Liver (tissue), 9 donors: ENCODE results near the gene ITGA2. TPM values are rescaled to one million over a fixed set of nuclear protein-coding genes. Genes with fewer than 3 reads are reported as not detected.

Source experiments
- DNase-seq: peaks from one replicate; pipeline ENCODE4 v3.0.0-alpha.2; 2017; ENCODE audit warnings: low spot score
- H3K27ac ChIP-seq, 2 donors: one replicate each; pipeline ENCODE4 v1.7.0; 2013; ENCODE audit warnings: inconsistent platforms in 2 of 2, low read length in 2 of 2, control low read depth in 1 of 2, low read depth in 1 of 2, mild to moderate bottlenecking in 1 of 2
- H3K27me3 ChIP-seq, 4 donors: one replicate each; pipeline versions ENCODE4 v1.6.1 to v1.7.0; 2013; ENCODE audit warnings: low read length in 3 of 4, inconsistent platforms in 1 of 4, mild to moderate bottlenecking in 1 of 4, moderate library complexity in 1 of 4; ENCODE audit not compliant: control insufficient read depth in 4 of 4, insufficient read depth in 4 of 4
- H3K36me3 ChIP-seq, 4 donors: one replicate each; pipeline versions ENCODE4 v1.6.1 to v1.7.0; 2013; ENCODE audit warnings: low read length in 3 of 4, mild to moderate bottlenecking in 3 of 4, low read depth in 1 of 4, moderate library complexity in 1 of 4; ENCODE audit not compliant: control insufficient read depth in 4 of 4, insufficient read depth in 3 of 4
- H3K4me1 ChIP-seq, 4 donors: one replicate each; pipeline versions ENCODE4 v1.6.1 to v1.7.0; 2013; ENCODE audit warnings: low read length in 3 of 4, mild to moderate bottlenecking in 3 of 4, moderate library complexity in 1 of 4; ENCODE audit not compliant: control insufficient read depth in 4 of 4, insufficient read depth in 4 of 4
- H3K4me3 ChIP-seq, 3 donors: one replicate each; pipeline versions ENCODE4 v1.6.1 to v1.7.0; 2013; ENCODE audit warnings: low read length in 3 of 3, control low read depth in 1 of 3, low read depth in 1 of 3, mild to moderate bottlenecking in 1 of 3
- H3K9ac ChIP-seq, 2 donors: one replicate each; pipeline ENCODE4 v1.7.0; 2013; ENCODE audit warnings: low read length in 2 of 2, mild to moderate bottlenecking in 2 of 2, moderate library complexity in 2 of 2, control low read depth in 1 of 2, low read depth in 1 of 2
- H3K9me3 ChIP-seq, 4 donors: one replicate each; pipeline versions ENCODE4 v1.6.1 to v1.7.0; 2013; ENCODE audit warnings: low read length in 3 of 4; ENCODE audit not compliant: control insufficient read depth in 4 of 4
- EGR1 ChIP-seq, 2 donors: IDR thresholded peaks; 2 replicates each; pipeline ENCODE4 v1.6.1; 2016 to 2018; ENCODE audit warnings: antibody characterized with exemption in 2 of 2, low read depth in 2 of 2
- FOXA1 ChIP-seq: IDR thresholded peaks from 2 replicates; pipeline ENCODE4 v1.6.1; 2016; ENCODE audit warnings: antibody characterized with exemption
- FOXA2 ChIP-seq: IDR thresholded peaks from 2 replicates; pipeline ENCODE4 v1.6.1; 2016; ENCODE audit warnings: antibody characterized with exemption
- GABPA ChIP-seq, 2 donors: IDR thresholded peaks in 1 of 2; conservative IDR thresholded peaks in 1 of 2; 2 replicates each; pipeline ENCODE4 v1.6.1; 2016; ENCODE audit warnings: antibody characterized with exemption in 2 of 2, mild to moderate bottlenecking in 1 of 2, moderate library complexity in 1 of 2
- HNF4A ChIP-seq, 2 donors: conservative IDR thresholded peaks; 2 replicates each; pipeline ENCODE4 v1.6.1; 2016; ENCODE audit warnings: antibody characterized with exemption in 2 of 2, mild to moderate bottlenecking in 2 of 2
- HNF4G ChIP-seq: IDR thresholded peaks from 2 replicates; pipeline ENCODE4 v1.6.1; 2016; ENCODE audit warnings: antibody characterized with exemption
- JUND ChIP-seq, 2 donors: IDR thresholded peaks; 2 replicates each; pipeline ENCODE4 v1.6.1; 2016; ENCODE audit warnings: antibody characterized with exemption in 2 of 2
- RAD21 ChIP-seq, 2 donors: IDR thresholded peaks; 2 replicates each; pipeline ENCODE4 v1.6.1; 2016; ENCODE audit warnings: antibody characterized with exemption in 2 of 2, mild to moderate bottlenecking in 2 of 2
- RXRA ChIP-seq, 2 donors: IDR thresholded peaks; 2 replicates each; pipeline ENCODE4 v1.6.1; 2017 to 2018; ENCODE audit warnings: antibody characterized with exemption in 2 of 2, mild to moderate bottlenecking in 1 of 2
- SP1 ChIP-seq: IDR thresholded peaks from 2 replicates; pipeline ENCODE4 v1.6.1; 2018; ENCODE audit warnings: antibody characterized with exemption, mild to moderate bottlenecking
- TAF1 ChIP-seq: conservative IDR thresholded peaks from 2 replicates; pipeline ENCODE4 v1.6.1; 2016; ENCODE audit warnings: antibody characterized with exemption, mild to moderate bottlenecking
- YY1 ChIP-seq: IDR thresholded peaks from 2 replicates; pipeline ENCODE4 v1.6.1; 2016; ENCODE audit warnings: antibody characterized with exemption, mild to moderate bottlenecking
- WGBS: extraction: QIAGEN DNeasy Blood & Tissue Kit; methylation state at CpG from one replicate; pipeline ENCODE4 v1.1.7; 2013; 5-methylcytosine and 5-hydroxymethylcytosine counted together
- polyA plus RNA-seq, 2 donors: library from polyadenylated mRNA; stranded (reverse) in 1 of 2; unstranded in 1 of 2; fragments of 200-250 nt in 1 of 2; fragments of >200 nt in 1 of 2; fragmentation: Nextera tagmentation in 1 of 2; extraction: Ambion mirVana in 1 of 2; gene quantifications; one replicate each; pipeline versions ENCODE4 v1.2.1 to v1.2.3, GENCODE V29; 2013 to 2015
- total RNA-seq, 2 donors: library from RNA; depleted of rRNA; stranded (reverse); fragments of >200 nt; gene quantifications; one replicate each; pipeline ENCODE4 v1.2.3, GENCODE V29; 2014
- TF ChIP-seq, protein P1 (sequence below): IDR thresholded peaks from 2 replicates; pipeline ENCODE4 v1.6.1; 2016; ENCODE audit warnings: antibody characterized with exemption, mild to moderate bottlenecking
- TF ChIP-seq, protein P2 (sequence below): IDR thresholded peaks from 2 replicates; pipeline ENCODE4 v1.6.1; 2016; ENCODE audit warnings: antibody characterized with exemption
- TF ChIP-seq, protein P3 (sequence below): IDR thresholded peaks from 2 replicates; pipeline ENCODE4 v1.6.1; 2016; ENCODE audit warnings: antibody characterized with exemption
- TF ChIP-seq, protein P4 (sequence below): fragments of 150-350 bp; IDR thresholded peaks from 2 replicates; pipeline ENCODE4 v1.5.1; 2017; ENCODE audit warnings: improper control_type of control experiment, low read depth, low read length; ENCODE audit not compliant: missing input control
- donor health status: healthy.
- donor health status: healthy.
- donor health status: healthy.
- donor health status: healthy.
- donor health status: healthy.

ITGA2 gene
- total and polyA plus RNA-seq, 4 donors, result 0.12 to 0.61 (median 0.33) TPM

DNA sequence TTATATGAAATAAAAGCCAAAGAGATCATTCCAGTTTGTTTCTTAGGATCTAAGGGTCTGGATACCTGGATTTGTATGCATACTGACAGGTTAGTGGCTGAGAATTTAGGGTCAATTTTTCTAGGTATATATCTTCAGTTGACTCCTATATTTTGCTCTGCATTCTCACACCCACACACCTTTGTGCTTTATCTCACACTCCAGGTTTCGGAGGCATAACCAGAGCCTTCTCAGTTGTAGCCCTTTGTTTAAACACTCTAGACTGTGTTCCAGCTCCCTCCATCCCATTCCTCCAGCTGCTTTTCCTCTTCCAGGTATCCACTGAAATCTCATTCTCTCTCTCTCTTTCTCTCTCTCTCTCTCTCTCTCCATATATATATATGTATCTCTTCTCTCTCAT is 131.0 kb downstream of the ITGA2 start:
- H3K4me1 ChIP-seq, result peaks cover 0 to 5% (median 1%) of the 10 kb centered on the region in 4 donors
- H3K4me3 ChIP-seq, result no peak overlapping the region
- 100% methylated on average over 1 of the region's 1 CpG for WGBS
- no peak for DNase-seq
- no peaks in the 10 kb centered on the region for H3K9me3 ChIP-seq
- H3K36me3 ChIP-seq, result no peaks in the 10 kb centered on the region
- H3K27me3 ChIP-seq, result no peaks in the 10 kb centered on the region
- no peak overlapping the region for H3K27ac ChIP-seq
- H3K9ac ChIP-seq, result no peak overlapping the region
- TF ChIP-seq JUND (IDR thresholded peaks at IDR 0.05) (no peak), GABPA (IDR thresholded peaks at IDR 0.05 in 1 of 2, conservative IDR thresholded peaks at IDR 0.05 in 1 of 2) (no peak), TAF1 (no peak), RXRA (IDR thresholded peaks at IDR 0.05) (no peak), HNF4A (conservative IDR thresholded peaks at IDR 0.05) (no peak), SP1 (no peak), YY1 (no peak), FOXA2 (no peak), EGR1 (IDR thresholded peaks at IDR 0.05; ENCODE audit: low read depth in 2 of 2) (no peak)
- TF ChIP-seq, protein P1, sequence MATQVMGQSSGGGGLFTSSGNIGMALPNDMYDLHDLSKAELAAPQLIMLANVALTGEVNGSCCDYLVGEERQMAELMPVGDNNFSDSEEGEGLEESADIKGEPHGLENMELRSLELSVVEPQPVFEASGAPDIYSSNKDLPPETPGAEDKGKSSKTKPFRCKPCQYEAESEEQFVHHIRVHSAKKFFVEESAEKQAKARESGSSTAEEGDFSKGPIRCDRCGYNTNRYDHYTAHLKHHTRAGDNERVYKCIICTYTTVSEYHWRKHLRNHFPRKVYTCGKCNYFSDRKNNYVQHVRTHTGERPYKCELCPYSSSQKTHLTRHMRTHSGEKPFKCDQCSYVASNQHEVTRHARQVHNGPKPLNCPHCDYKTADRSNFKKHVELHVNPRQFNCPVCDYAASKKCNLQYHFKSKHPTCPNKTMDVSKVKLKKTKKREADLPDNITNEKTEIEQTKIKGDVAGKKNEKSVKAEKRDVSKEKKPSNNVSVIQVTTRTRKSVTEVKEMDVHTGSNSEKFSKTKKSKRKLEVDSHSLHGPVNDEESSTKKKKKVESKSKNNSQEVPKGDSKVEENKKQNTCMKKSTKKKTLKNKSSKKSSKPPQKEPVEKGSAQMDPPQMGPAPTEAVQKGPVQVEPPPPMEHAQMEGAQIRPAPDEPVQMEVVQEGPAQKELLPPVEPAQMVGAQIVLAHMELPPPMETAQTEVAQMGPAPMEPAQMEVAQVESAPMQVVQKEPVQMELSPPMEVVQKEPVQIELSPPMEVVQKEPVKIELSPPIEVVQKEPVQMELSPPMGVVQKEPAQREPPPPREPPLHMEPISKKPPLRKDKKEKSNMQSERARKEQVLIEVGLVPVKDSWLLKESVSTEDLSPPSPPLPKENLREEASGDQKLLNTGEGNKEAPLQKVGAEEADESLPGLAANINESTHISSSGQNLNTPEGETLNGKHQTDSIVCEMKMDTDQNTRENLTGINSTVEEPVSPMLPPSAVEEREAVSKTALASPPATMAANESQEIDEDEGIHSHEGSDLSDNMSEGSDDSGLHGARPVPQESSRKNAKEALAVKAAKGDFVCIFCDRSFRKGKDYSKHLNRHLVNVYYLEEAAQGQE, result no peak
- TF ChIP-seq, protein P2, sequence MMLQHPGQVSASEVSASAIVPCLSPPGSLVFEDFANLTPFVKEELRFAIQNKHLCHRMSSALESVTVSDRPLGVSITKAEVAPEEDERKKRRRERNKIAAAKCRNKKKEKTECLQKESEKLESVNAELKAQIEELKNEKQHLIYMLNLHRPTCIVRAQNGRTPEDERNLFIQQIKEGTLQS, result no peak

DNA sequence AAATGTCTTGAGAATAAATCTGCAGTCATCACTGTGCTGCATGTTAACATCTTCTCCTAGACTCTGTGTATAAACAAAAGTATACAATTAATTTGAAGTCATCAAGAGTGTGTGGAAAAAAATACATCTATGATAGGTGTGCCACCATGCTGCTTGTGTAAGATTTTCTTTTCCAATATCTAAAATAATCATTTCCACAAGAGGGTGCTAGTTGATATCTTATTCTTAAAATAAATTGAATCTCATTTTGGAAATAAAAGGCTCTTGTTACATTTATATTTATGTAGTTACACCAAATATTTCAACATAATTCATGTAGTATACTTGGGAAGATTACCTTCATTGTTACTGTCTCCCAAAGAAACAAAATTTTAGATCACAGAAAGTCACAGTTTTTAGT is 134.6 kb downstream of the ITGA2 start:
- Histone ChIP-seq H3K36me3 (no peaks in the 10 kb centered on the region), H3K27ac (no peak overlapping the region), H3K9ac (no peak overlapping the region), H3K27me3 (no peaks in the 10 kb centered on the region), H3K9me3 (no peaks in the 10 kb centered on the region), H3K4me1 (peaks cover 0 to 6% (median 0%) of the 10 kb centered on the region in 4 donors), H3K4me3 (no peak overlapping the region)
- TF ChIP-seq SP1 (no peak), HNF4G (no peak), RAD21 (IDR thresholded peaks at IDR 0.05) (peak; percentile 59 to 61)
- DNase-seq, result no peak

DNA sequence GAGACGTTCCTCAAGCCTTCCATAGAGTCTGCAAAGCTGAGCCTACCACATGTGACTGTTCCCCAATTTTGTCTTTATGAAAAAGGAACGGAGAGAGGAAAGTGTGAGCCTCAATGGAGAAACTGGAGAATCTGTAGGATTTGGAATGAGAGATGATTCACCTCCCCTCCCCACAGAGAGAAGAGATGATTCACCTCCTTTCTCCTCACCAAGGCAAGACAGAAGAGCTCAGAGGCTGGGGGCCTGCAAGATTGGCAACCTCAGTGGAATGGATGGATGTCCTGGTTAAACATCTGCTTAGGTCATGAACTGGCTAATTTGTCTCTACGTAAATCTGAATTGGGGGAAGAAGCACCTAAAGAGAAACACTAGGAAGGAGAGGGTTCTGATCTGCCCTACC is 137.4 kb downstream of the ITGA2 start:
- no peak overlapping the region for H3K9ac ChIP-seq
- H3K4me3 ChIP-seq, result no peak overlapping the region
- H3K4me1 ChIP-seq, result peaks cover 0 to 6% (median 0%) of the 10 kb centered on the region in 4 donors
- H3K9me3 ChIP-seq, result no peaks in the 10 kb centered on the region
- 93% methylated on average over 3 of the region's 3 CpGs for WGBS
- H3K27ac ChIP-seq, result no peak overlapping the region
- H3K36me3 ChIP-seq, result no peaks in the 10 kb centered on the region
- no peaks in the 10 kb centered on the region for H3K27me3 ChIP-seq
- no peak for DNase-seq
- TF ChIP-seq HNF4A (conservative IDR thresholded peaks at IDR 0.05), result no peak
- TF ChIP-seq, protein P2, result no peak
- no peak for TF ChIP-seq RXRA (IDR thresholded peaks at IDR 0.05)
- no peak for TF ChIP-seq FOXA1
- TF ChIP-seq FOXA2, result no peak
- TF ChIP-seq, protein P3, sequence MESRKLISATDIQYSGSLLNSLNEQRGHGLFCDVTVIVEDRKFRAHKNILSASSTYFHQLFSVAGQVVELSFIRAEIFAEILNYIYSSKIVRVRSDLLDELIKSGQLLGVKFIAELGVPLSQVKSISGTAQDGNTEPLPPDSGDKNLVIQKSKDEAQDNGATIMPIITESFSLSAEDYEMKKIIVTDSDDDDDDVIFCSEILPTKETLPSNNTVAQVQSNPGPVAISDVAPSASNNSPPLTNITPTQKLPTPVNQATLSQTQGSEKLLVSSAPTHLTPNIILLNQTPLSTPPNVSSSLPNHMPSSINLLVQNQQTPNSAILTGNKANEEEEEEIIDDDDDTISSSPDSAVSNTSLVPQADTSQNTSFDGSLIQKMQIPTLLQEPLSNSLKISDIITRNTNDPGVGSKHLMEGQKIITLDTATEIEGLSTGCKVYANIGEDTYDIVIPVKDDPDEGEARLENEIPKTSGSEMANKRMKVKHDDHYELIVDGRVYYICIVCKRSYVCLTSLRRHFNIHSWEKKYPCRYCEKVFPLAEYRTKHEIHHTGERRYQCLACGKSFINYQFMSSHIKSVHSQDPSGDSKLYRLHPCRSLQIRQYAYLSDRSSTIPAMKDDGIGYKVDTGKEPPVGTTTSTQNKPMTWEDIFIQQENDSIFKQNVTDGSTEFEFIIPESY, result no peak
- no peak for TF ChIP-seq TAF1
- TF ChIP-seq EGR1 (IDR thresholded peaks at IDR 0.05; ENCODE audit: low read depth in 2 of 2), result no peak
- no peak for TF ChIP-seq GABPA (IDR thresholded peaks at IDR 0.05 in 1 of 2, conservative IDR thresholded peaks at IDR 0.05 in 1 of 2)
- TF ChIP-seq, protein P4, sequence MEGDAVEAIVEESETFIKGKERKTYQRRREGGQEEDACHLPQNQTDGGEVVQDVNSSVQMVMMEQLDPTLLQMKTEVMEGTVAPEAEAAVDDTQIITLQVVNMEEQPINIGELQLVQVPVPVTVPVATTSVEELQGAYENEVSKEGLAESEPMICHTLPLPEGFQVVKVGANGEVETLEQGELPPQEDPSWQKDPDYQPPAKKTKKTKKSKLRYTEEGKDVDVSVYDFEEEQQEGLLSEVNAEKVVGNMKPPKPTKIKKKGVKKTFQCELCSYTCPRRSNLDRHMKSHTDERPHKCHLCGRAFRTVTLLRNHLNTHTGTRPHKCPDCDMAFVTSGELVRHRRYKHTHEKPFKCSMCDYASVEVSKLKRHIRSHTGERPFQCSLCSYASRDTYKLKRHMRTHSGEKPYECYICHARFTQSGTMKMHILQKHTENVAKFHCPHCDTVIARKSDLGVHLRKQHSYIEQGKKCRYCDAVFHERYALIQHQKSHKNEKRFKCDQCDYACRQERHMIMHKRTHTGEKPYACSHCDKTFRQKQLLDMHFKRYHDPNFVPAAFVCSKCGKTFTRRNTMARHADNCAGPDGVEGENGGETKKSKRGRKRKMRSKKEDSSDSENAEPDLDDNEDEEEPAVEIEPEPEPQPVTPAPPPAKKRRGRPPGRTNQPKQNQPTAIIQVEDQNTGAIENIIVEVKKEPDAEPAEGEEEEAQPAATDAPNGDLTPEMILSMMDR, result no peak
- TF ChIP-seq, protein P1, result no peak
